ENCODE data around the gene PCDHB7. TPM values are rescaled to one million over a fixed set of nuclear protein-coding genes. Genes with fewer than 3 reads are reported as not detected.
"Not testable (repeated sequence)": the region's sequence is repeated elsewhere in the genome, so short reads cannot be mapped to it uniquely, and the experiment has no call there.

Gene PCDHB7
- total RNA-seq, 1 experiment from 2014 or later: 0.17 TPM

DNA sequence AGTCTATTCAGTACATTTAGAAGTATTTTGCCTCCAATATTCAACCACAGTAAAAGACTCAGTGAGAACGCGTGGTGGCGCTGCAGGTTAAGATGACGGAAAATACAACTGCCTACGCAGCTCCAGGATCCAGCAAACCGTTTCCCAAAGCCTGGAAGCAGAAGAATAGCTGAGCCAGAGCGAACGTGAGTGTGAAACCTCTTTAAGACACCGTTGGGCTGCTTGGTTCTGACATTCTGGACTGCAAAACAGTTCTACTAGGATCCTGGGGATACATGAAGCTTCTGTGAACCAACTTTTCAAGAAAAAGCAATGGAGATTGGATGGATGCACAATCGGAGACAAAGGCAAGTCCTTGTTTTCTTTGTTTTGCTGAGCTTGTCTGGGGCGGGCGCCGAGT is 9.8 kb downstream of the PCDHB7 start, which contains the start of gene PCDHB16 (continued):
- TF ChIP-seq ZNF317 (CRISPR knock-in tag; IDR thresholded peaks at IDR 0.05; ENCODE audit: borderline replicate concordance, low read depth) (no peak), FOXP1 (CRISPR knock-in tag; IDR thresholded peaks at IDR 0.05; ENCODE audit: borderline replicate concordance) (no peak)

DNA sequence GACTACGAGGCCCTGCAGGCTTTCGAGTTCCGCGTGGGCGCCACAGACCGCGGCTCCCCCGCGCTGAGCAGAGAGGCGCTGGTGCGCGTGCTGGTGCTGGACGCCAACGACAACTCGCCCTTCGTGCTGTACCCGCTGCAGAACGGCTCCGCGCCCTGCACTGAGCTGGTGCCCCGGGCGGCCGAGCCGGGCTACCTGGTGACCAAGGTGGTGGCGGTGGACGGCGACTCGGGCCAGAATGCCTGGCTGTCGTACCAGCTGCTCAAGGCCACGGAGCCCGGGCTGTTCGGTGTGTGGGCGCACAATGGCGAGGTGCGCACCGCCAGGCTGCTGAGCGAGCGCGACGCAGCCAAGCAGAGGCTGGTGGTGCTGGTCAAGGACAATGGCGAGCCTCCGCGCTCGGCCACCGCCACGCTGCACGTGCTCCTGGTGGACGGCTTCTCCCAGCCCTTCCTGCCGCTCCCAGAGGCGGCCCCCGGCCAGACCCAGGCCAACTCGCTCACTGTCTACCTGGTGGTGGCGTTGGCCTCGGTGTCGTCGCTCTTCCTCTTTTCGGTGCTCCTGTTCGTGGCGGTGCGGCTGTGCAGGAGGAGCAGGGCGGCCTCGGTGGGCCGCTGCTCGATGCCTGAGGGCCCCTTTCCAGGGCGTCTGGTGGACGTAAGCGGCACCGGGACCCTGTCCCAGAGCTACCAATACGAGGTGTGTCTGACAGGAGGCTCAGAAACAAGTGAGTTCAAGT is 11.8 kb downstream of the PCDHB7 start:
- H3K27me3 Mint-ChIP-seq (ENCODE audit: low read depth); H3K4me3 Mint-ChIP-seq; POLR2A ChIA-PET; H3K27ac Mint-ChIP-seq; DNase-seq (ENCODE audit: low spot score); ATAC-seq: not testable (repeated sequence)
- CTCF ChIA-PET: interaction anchor here (1.3 to 2.4 kb wide), 2 partner anchors 34 to 90 kb away, joined by 3 to 25 read pairs; partner anchors contain the start of genes PCDHB2 and PCDHB6
- Mint-ChIP-seq H3K9me3 (peaks cover 19% of the 10 kb centered on the region), H3K36me3 (peaks cover 22% of the 10 kb centered on the region), H3K4me1 (peaks cover 16% of the 10 kb centered on the region)

DNA sequence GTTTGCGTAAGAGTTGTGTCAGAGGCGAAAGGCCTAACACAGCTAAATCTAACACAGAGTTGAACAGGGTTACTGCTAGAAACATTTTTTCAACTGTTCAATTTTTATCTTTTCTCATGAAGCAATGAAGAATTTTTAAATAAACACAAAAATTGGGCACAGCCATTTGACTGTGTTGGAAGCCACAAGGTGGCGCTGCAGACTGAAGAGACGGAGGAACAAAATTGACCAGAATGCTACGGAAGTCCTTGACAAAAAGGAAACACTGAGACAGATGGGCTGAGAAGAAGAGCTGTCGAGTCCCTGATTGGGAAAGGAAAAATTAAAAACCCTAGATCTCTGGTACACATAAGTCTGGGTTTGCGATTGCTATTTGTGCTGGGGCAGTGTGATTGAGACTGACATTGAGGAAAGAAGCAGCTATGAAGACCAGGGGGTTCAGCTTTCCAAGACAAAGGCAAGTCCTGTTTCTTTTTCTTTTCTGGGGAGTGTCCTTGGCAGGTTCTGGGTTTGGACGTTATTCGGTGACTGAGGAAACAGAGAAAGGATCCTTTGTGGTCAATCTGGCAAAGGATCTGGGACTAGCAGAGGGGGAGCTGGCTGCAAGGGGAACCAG is 14.6 kb downstream of the PCDHB7 start, which contains the start of gene PCDHB9:
Gene PCDHB9 (plus strand): TSS at position 265 of the 616 bp plus-strand sequence. CDS start 158 bp downstream, at position 423.
- ATAC-seq: peak; percentile 58
- TF ChIP-seq, protein P1, sequence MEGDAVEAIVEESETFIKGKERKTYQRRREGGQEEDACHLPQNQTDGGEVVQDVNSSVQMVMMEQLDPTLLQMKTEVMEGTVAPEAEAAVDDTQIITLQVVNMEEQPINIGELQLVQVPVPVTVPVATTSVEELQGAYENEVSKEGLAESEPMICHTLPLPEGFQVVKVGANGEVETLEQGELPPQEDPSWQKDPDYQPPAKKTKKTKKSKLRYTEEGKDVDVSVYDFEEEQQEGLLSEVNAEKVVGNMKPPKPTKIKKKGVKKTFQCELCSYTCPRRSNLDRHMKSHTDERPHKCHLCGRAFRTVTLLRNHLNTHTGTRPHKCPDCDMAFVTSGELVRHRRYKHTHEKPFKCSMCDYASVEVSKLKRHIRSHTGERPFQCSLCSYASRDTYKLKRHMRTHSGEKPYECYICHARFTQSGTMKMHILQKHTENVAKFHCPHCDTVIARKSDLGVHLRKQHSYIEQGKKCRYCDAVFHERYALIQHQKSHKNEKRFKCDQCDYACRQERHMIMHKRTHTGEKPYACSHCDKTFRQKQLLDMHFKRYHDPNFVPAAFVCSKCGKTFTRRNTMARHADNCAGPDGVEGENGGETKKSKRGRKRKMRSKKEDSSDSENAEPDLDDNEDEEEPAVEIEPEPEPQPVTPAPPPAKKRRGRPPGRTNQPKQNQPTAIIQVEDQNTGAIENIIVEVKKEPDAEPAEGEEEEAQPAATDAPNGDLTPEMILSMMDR (IDR thresholded peaks at IDR 0.05): peak; percentile 49; the same call in 1 of the 2 replicates
- TF ChIP-seq, protein P2, sequence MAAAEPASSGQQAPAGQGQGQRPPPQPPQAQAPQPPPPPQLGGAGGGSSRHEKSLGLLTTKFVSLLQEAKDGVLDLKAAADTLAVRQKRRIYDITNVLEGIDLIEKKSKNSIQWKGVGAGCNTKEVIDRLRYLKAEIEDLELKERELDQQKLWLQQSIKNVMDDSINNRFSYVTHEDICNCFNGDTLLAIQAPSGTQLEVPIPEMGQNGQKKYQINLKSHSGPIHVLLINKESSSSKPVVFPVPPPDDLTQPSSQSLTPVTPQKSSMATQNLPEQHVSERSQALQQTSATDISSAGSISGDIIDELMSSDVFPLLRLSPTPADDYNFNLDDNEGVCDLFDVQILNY (CRISPR knock-in tag; IDR thresholded peaks at IDR 0.05): no peak
- peak within 1 kb of the TSS; percentile 21 for H3K4me3 Mint-ChIP-seq
- peaks cover 20% of the 10 kb centered on the region for H3K36me3 Mint-ChIP-seq
- CTCF ChIA-PET: interaction anchor here (0.6 to 3.3 kb wide), 49 partner anchors 10 to 380 kb away, joined by 3 to 35 read pairs (median 4); partner anchors contain the start of genes PCDHA11, PCDHB11, PCDHB12 and PCDHB13
- peaks cover 15% of the 10 kb centered on the region for H3K4me1 Mint-ChIP-seq
- POLR2A ChIA-PET: no interaction called here
- H3K27me3 Mint-ChIP-seq (ENCODE audit: low read depth): peaks cover 4% of the 10 kb centered on the region; the same call in 1 of the 2 replicates
- H3K27ac Mint-ChIP-seq: no peak within 1 kb of the TSS; the same call in 1 of the 2 replicates
- peak; percentile 71 for DNase-seq (ENCODE audit: low spot score)
- H3K9me3 Mint-ChIP-seq: peaks cover 19% of the 10 kb centered on the region

DNA sequence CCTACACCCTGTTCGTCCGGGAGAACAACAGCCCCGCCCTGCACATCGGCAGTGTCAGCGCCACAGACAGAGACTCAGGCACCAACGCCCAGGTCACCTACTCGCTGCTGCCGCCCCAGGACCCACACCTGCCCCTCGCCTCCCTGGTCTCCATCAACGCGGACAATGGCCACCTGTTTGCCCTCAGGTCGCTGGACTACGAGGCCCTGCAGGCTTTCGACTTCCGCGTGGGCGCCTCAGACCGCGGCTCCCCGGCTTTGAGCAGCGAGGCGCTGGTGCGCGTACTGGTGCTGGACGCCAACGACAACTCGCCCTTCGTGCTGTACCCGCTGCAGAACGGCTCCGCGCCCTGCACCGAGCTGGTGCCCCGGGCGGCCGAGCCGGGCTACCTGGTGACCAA is 16.2 kb downstream of the PCDHB7 start:
- DNase-seq (ENCODE audit: low spot score); ATAC-seq; H3K27me3 Mint-ChIP-seq (ENCODE audit: low read depth); H3K27ac Mint-ChIP-seq; CTCF ChIA-PET; H3K4me1 Mint-ChIP-seq; POLR2A ChIA-PET; H3K4me3 Mint-ChIP-seq: not testable (repeated sequence)
- Mint-ChIP-seq H3K9me3 (peaks cover 13% of the 10 kb centered on the region), H3K36me3 (peaks cover 13% of the 10 kb centered on the region)

DNA sequence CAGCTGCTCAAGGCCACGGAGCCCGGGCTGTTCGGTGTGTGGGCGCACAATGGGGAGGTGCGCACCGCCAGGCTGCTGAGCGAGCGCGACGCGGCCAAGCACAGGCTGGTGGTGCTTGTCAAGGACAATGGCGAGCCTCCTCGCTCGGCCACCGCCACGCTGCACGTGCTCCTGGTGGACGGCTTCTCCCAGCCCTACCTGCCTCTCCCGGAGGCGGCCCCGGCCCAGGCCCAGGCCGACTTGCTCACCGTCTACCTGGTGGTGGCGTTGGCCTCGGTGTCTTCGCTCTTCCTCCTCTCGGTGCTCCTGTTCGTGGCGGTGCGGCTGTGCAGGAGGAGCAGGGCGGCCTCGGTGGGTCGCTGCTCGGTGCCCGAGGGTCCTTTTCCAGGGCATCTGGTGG is 16.7 kb downstream of the PCDHB7 start:
- H3K27ac Mint-ChIP-seq; DNase-seq (ENCODE audit: low spot score); ATAC-seq; CTCF ChIA-PET; H3K4me1 Mint-ChIP-seq; H3K27me3 Mint-ChIP-seq (ENCODE audit: low read depth); H3K4me3 Mint-ChIP-seq; POLR2A ChIA-PET: not testable (repeated sequence)
- Mint-ChIP-seq H3K9me3 (peaks cover 13% of the 10 kb centered on the region; the same call in 1 of the 2 replicates), H3K36me3 (peaks cover 13% of the 10 kb centered on the region)

DNA sequence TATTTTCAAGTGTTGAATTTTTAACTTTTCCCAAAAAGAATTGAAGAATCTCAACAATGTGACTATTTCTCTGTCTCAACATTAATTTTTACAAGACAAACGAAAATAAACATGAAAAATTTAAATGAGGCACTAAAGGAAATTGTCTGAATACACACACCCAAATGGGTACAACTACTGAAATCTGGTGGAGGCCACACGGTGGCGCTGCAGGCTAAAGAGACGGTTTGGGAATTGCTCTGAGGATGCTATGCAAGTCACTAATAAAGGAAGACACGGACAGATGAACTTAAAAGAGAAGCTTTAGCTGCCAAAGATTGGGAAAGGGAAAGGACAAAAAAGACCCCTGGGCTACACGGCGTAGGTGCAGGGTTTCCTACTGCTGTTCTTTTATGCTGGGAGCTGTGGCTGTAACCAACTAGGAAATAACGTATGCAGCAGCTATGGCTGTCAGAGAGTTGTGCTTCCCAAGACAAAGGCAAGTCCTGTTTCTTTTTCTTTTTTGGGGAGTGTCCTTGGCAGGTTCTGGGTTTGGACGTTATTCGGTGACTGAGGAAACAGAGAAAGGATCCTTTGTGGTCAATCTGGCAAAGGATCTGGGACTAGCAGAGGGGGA is 19.8 kb downstream of the PCDHB7 start, which contains the start of gene PCDHB10:
Gene PCDHB10 (plus strand): TSS at position 244 of the 616 bp plus-strand sequence. CDS start 200 bp downstream, at position 444.
- DNase-seq (ENCODE audit: low spot score) (peak; percentile 89), ATAC-seq (peak; percentile 88)
- Mint-ChIP-seq H3K27ac (no peak within 1 kb of the TSS), H3K4me3 (peak within 1 kb of the TSS; percentile 58), H3K27me3 (ENCODE audit: low read depth) (peaks cover 4% of the 10 kb centered on the region), H3K36me3 (peaks cover 20% of the 10 kb centered on the region), H3K9me3 (peaks cover 25% of the 10 kb centered on the region), H3K4me1 (peaks cover 4% of the 10 kb centered on the region)
- ChIA-PET CTCF (interaction anchor here (0.6 to 3.3 kb wide), 46 partner anchors 10 to 375 kb away, joined by 3 to 41 read pairs (median 4); partner anchors contain the start of genes PCDHB1, PCDHB12, PCDHB13 and PCDHB14), POLR2A (no interaction called here)
- TF ChIP-seq, protein P3, sequence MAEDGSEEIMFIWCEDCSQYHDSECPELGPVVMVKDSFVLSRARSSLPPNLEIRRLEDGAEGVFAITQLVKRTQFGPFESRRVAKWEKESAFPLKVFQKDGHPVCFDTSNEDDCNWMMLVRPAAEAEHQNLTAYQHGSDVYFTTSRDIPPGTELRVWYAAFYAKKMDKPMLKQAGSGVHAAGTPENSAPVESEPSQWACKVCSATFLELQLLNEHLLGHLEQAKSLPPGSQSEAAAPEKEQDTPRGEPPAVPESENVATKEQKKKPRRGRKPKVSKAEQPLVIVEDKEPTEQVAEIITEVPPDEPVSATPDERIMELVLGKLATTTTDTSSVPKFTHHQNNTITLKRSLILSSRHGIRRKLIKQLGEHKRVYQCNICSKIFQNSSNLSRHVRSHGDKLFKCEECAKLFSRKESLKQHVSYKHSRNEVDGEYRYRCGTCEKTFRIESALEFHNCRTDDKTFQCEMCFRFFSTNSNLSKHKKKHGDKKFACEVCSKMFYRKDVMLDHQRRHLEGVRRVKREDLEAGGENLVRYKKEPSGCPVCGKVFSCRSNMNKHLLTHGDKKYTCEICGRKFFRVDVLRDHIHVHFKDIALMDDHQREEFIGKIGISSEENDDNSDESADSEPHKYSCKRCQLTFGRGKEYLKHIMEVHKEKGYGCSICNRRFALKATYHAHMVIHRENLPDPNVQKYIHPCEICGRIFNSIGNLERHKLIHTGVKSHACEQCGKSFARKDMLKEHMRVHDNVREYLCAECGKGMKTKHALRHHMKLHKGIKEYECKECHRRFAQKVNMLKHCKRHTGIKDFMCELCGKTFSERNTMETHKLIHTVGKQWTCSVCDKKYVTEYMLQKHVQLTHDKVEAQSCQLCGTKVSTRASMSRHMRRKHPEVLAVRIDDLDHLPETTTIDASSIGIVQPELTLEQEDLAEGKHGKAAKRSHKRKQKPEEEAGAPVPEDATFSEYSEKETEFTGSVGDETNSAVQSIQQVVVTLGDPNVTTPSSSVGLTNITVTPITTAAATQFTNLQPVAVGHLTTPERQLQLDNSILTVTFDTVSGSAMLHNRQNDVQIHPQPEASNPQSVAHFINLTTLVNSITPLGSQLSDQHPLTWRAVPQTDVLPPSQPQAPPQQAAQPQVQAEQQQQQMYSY (CRISPR knock-in tag; IDR thresholded peaks at IDR 0.05): no peak
- TF ChIP-seq HMGA2 (CRISPR knock-in tag; IDR thresholded peaks at IDR 0.05) (no peak), SOX15 (CRISPR knock-in tag; IDR thresholded peaks at IDR 0.05) (no peak), NFATC4 (CRISPR knock-in tag; IDR thresholded peaks at IDR 0.05) (no peak), ZNF263 (CRISPR knock-in tag; IDR thresholded peaks at IDR 0.05; ENCODE audit: low read depth) (no peak)
- TF ChIP-seq, protein P1 (IDR thresholded peaks at IDR 0.05): peak; percentile 70; the same call in 1 of the 2 replicates
